HG03060 (cell line): ENCODE data around the gene HERC6.
"Not testable (repeated sequence)": the region's sequence is repeated elsewhere in the genome, so short reads cannot be mapped to it uniquely, and the experiment has no call there.

Experiments used
- ATAC-seq: cut with Tn5 transposase; IDR thresholded peaks from one replicate; pipeline ENCODE4 v1.9.1; 2021; ENCODE audit warnings: low read depth, moderate number of reproducible peaks; ENCODE audit not compliant: unreplicated experiment

Gene HERC6

DNA sequence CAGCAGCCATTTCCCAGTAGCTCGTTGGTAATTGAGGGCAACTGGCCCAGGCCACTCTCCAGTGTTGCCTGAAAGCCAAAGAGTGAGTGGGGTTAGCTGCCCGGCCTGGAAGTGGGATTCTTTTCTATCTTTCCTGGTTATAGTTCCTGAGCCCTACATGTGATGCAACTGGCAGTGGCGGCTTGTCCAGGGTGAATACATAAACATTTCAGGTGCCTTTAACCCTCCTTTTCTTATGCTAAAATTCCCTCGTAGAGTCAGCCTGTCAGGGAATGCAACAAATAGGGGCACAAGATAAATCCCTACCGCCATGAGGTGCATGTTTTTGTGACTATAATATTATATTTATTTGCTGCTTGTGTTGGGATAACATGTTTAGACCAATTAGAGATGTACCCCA is 64.8 kb downstream of the HERC6 start:
- ATAC-seq, result no peak

DNA sequence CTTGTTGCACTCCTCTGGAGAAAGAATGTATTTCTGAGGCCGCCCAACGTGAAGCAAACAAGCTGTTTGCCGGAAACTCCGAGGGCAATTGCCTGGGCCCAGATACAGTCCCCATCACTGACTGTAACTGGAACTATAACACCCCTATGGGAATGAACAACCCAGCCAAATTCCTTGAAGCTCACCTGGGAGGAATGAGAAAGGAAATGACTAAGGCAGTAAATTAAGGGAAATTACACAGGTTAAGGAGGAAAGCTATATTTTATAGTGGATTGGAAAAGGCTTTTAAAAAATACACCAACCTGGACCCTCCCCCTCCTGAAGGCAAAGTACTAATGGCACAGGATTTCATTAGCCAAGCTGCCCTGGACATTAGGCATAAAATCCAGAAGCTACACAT is 66.6 kb downstream of the HERC6 start:
- no peak for ATAC-seq

DNA sequence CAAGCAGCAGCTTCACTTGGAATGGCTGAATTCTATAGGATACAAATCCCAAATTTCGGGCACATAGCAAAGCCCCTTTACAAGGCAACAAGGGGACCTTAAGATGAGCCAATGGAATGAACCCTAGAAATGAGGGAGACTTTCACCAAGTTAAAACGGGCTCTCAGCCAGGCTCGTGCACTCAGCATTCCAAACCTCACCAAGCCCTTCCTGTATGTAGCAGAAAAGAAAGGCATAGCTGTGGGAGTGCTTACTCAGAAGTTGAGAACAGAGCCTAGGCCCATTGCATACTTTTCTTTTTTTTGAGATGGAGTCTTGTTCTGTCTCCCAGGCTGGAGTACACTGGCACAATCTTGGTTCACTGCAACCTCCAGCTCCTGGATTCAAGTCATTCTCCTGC is 67.5 kb downstream of the HERC6 start:
- no peak for ATAC-seq

DNA sequence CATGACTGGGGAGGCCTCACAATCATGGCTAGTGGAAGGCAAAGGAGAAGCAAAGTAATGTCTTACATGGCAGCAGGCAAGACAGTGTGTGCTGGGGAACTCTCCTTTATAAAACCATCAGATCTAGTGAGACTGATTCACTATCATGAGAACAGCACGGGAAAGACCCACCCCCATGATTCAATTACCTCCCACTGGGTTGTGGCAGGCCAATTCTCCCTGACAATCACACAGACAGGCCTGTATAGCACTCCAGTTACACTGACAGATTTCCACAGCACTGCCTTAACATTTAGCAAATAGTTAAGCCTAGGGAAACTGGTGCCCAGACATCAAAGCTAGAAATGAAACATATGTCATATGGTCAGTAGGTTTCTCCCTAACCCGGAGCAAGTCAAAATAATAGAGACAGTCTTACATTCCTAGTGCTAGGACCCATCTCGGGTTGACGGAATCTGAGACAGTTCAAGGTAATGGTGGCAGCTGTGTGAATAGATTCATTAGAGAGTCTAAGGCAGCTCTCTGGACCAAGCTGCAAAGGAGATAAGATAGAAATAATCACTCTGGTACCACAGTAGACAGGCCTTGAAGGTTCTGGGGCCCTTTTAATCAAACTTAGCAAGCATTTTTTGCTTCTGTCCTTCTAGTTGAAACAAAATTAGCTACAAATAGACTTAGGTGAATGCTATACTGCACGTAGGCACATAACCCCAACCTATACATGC is 68.9 kb downstream of the HERC6 start:
- ATAC-seq, result no peak

DNA sequence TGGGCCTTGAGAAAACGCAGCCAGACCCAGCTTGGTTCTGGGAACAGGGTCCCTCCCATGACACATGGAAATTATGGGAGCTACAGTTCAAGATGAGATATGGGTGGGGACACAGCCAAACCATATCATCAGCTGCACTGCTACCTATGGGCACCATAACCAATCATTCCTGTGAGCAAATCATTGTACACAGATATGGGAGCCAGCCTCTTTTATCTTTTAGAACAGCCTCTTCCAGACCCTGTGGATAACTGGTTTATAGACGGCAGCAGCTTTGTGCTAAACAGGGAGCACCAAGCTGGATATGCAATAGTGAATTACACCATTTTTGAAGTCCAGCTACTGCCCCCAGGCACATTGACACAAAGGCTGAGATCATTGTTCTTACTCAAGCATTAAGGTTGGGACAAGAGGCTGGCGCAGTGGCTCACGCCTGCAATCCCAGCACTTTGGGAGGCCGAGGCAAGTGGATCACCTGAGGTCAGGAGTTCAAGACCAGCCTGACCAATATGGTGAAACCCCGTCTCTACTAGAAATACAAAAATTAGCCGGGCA is 69.6 kb downstream of the HERC6 start:
- not testable (repeated sequence) for ATAC-seq

DNA sequence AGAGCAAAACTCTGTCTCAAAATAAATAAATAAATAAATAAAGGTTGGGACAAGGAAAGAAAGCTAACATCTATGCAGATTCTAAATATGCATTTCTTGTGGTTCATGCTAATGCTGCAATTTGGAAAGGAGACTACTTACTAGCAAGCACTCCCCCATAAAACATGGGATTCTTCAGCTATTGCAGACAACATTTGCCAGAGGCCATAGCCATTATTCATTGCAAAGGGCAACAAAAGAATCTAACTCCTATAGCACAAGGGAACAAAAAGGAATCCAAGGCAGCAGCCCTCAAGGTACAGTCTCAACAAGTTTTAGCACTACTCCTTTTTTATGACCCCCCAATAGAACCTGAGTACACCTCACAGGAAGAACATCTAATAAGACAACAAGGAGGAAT is 70.2 kb downstream of the HERC6 start:
- ATAC-seq, result no peak

DNA sequence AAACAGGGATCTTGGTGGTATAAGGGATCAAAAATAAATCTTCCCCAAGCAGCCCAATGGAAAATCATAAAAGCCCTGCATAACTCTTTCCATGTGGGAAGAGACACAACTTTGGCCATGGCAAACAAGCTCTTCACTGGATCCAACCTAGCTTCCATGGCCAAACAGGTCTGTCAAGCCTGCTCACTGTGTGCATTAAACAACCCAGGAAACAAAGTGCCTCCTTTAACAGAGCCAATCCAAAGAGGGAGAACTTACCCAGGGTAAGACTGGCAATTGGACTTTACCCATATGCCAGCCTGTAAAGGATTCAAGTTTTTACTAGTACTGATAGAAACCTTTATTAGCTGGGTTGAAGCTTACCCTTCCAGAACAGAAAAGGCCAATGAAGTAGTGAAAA is 70.6 kb downstream of the HERC6 start:
- no peak for ATAC-seq

DNA sequence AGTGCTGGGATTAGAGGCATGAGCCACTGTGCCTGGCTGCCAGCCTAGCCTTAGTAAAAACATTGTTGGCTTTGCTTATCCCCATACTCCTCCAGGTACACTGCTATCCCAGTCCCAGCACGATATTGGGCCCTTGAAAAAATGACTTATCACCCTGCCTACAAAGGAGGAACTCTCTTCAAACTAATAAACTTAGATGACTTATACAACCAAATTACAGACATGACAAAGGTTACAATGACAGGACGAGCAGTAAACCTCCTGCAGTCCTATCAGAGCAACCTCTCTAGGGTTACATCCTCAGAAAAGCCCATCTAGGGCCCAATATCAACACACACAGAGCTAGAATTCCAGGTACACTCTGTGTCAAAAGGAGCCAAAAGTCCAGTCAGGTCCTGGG is 72.6 kb downstream of the HERC6 start:
- ATAC-seq, result no peak

DNA sequence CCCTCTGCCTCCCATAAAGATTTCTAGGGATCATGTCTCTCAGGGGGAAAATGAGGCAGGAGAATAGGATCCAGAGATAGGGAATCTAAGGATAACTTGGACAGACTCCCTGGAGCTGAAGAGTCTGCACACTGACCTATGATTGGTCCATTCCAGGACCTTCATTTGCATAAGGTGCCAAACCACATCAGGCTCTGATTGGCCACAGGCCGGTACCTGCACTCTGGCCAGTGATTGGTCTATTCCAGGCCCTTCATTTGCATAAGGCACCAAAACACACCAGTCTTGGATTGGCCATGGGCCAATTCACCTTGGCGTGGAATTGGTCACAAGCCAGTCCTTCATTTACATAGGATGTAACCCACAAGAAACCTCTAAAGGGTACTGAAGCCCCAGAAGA is 74.3 kb downstream of the HERC6 start:
- no peak for ATAC-seq

DNA sequence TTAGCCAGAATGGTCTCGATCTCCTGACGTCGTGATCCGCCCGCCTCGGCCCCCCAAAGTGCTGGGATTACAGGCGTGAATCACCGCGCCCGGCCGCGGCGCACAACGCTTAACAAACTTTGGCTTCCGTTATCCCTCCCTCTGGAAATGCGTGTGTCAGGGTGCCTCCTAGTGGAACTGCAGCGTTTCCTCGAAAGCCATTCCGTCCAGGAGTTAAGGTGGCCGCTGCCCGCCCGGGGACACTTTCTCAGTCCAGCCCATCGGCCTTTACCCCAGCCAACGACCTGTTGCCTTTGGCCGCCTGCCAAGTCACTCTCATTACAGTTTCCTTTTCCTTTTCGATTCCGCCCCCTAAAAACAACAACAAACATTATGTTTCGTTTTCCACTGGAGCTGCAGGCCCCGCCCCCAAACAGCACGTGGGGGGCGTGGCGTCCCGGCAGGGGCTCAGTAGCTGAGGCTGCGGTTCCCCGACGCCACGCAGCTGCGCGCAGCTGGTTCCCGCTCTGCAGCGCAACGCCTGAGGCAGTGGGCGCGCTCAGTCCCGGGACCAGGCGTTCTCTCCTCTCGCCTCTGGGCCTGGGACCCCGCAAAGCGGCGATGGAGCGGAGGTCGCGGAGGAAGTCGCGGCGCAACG is 78.1 kb downstream of the HERC6 start, which contains the start of gene HERC5:
Gene HERC5 (plus strand): TSS at position 450 of the 637 bp plus-strand sequence. CDS start 151 bp downstream, at position 601.
- peak; percentile 79 for ATAC-seq

DNA sequence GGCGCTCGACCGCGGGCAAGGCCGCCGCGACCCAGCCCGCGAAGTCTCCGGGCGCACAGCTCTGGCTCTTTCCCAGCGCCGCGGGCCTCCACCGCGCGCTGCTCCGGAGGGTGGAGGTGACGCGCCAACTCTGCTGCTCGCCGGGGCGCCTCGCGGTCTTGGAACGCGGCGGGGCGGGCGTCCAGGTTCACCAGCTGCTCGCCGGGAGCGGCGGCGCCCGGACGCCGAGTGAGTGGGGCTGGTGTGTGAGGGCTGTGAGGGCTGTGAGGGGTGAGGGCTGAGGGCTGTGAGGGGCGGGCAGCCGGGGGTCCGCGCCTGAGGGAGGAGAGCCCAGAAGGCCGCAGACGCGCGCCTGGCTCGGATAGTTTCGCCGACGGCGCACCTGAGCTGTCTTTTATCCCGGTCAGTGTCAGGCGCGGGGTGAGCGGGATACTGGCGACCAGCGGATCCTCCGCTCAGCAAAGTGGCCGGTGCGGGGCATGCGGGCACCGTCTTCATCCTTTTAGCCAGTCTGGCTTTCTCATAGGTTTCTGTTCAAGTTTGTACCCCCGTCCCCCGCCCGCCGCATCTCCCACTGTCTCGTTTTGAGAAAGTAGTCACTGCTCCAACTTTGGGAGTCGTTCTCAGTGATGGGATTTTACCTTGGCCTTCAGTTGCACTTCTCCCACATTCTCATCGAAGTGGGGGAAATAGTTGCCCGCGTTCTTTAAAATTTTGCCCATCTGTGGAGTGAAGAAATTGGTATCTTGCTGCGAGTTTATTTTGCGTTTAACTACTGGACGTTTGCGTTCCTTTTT is 78.9 kb downstream of the HERC6 start:
- ATAC-seq, result peak; percentile 6

DNA sequence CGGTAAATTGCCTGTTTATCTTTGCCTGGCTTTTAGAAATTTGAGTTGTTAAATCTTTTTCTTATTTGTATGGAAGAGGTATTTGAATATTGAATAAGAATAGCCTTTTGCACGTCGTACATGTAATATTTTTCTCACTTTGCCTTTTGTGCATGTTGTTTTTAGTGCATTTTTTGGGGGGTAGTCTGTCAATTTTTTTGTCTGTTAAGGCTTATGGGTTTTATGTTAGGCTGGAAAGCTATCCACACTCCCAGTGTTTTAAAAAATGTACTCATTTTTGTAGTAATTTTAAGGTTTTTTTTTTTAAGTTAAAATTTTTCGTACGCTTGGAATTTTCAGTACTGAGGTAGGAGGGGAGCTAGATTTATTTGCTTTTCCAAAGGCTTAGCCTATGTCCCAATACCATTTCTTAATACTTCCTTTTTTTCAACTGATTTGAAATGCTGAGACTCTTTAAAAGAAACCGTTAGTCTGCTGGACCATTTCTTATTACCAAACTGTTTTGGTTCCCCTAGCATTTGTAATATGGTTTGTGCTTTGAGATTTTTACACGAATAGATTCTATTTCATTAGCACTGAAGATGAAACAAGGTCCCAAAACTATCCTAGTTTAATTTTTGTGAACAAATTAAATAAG is 79.6 kb downstream of the HERC6 start:
- no peak for ATAC-seq

DNA sequence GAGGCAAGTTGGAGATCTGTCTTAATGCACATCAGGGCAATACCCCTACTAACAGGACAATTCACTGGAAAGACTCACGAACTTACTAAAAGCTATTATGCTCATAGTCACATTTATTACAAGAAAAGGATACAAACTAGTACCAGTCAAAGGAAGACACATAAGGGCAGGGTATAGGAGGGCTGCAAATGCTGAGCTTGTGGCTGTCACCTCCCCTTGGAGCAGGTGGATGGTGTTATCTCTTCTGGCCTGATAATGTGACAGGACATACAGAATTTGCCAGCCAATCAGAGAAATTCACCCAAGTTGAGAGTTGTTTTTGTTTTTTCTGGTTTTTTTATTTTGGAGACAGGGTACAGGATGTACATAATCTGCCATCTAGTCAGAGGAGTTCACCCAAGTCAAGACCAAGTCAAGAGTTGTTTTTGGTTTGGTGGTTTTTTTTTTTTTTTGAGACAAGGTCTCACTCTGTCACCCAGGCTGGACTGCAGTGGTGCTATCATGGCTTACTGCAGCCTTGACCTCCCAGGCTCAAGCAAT is 87.1 kb downstream of the HERC6 start:
- no peak for ATAC-seq

DNA sequence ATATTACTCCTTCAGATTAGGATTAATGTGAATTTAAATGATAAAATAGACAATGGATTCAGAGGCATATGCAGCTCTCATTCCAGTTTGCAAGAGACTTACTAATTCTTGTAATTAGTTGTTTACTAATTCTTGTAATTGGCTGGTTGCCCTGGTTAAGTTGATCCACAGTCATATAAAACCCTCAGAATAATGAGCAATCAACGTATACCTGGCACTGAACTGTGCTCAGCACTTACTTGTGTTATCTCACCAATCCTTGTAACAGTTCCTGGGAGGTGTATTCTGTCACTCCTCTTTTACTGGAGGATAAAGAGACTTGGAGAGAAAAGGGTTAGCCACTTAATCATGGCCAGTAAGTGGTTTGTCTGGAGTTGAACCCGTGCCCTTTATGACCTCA is 88.7 kb downstream of the HERC6 start:
- ATAC-seq, result no peak

DNA sequence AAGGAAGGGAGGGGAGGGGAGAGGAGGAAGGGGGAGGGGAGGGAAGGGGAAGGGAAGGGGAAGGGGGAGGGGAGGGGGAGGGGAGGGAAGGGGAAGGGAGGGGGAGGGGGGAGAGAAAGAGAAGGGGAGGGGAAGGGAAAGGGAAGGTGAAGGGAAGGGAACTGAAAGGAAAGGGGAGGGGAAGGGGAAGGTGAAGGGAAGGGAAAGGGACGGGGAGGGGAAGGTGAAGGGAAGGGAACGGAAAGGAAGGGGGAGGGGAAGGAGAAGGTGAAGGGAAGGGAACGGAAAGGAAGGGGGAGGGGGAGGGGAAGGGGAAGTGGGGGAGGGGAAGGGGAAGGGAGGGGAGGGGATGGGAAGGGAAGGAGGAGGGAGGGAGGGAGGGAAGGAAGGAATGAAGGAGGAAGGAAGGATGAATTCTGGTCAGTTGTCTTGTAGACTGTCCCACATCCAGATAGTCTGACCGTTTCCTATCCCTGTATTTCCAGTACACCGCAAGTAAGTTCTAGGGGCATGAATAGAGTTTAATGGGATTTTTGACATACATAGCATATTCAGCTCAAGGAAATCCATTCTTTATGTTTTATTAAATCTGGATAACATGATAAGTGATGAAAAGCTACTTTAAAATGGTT is 98.7 kb downstream of the HERC6 start:
- no peak for ATAC-seq

DNA sequence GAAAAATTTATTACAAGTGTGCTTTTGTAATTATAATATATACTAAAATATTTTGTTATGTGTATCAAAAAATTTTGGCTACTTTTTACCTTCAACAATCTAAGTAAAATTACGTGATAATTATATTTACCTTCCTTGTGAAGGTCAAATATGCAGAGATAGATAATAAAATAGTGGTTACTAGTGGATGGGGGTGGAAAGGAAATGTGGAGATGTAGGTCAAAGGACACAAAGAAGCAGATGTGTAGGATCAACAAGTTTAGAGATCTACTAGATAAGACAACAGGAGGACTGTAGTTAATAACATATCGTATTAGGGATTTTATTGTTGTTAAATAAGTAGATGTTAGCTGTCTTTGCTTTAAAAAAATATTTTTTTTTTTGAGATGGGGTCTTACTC is 99.6 kb downstream of the HERC6 start:
- ATAC-seq, result no peak

DNA sequence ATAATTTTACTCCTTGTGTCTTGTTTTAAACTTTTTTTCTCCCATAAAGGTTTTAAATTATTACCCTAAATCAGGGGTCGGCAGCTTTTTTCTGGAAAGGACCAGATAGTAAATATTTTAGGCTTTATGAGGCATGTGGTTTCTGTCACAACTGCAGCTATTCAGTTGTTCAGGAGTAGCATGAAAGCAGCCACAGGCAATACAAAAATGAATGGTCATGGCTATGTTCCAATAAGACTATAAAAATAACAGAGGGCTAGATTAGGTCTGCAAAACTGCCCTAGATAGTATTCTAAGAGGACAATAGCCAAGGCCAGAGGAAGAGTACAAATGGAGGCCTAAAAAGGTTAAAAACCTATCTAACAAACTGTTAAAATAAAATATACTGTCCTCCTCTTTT is 102.9 kb downstream of the HERC6 start:
- ATAC-seq, result no peak

DNA sequence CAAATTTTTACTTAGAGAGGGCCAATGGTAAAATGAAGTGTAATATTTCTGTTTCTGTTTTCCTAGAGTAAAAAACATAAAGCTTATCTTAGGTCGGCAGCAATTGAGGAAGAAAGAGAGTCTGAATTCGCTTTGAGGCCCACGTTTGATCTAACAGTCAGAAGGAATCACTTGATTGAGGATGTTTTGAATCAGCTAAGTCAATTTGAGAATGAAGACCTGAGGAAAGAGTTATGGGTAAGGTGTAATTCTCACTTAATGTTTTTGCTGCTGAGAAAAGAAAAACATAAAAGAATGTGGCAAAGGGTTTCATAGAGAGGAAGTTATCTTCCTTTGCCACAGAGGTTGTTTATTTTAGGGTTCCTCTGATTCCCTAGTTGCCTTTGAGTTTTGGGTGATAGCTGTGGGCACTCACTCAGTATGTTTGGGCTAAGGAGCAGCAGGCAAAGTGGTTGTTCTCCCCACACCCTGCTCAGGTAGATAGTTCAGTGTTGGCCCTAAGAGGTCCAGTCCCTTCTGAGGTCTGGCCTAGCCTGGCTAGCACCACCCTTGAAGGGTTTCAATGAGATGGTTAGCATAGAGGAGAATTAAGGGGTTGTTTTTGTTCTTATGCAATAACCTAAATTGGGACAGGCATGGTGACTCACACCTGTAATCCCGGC is 110.6 kb downstream of the HERC6 start:
- no peak for ATAC-seq
